ENCODE results near the gene SLCO2A1.

DNA sequence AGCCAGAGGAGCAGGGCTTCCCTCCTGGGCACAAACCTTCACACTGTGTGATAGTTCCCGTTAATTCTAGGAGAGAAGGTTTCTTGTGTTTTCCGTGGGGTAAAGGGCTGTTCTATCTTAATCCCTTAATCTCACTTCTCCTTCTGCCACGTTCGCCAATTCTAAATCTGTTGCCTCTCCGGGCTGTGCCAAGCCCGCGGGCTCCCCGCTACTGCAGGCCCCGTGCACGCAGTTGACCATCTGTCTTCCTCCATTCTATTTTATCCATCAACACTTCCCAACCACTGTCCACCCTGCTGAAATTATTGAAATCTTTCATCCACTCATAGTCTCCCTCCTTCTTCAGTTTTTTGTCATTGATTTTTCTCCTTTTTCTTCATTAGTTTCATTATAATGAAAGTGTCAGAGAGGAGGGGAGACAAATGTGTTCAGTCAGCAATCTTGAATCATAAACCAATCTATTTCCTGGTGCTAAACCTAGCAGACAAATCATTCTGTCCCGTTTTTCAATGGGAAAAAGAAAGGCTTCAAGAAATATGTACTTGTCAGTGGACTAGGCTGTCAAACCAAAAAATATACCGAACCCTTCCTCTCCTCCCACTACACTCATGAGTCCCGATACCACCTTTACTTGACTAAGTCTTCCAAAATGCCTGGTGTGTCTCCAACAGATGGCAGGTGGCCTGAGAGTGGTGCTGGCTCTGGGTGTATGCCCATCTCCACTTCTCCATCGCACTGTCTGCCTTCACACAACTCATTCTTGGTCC, 39.6 kb downstream of the SLCO2A1 start:
- TF ChIP-seq, protein P1, sequence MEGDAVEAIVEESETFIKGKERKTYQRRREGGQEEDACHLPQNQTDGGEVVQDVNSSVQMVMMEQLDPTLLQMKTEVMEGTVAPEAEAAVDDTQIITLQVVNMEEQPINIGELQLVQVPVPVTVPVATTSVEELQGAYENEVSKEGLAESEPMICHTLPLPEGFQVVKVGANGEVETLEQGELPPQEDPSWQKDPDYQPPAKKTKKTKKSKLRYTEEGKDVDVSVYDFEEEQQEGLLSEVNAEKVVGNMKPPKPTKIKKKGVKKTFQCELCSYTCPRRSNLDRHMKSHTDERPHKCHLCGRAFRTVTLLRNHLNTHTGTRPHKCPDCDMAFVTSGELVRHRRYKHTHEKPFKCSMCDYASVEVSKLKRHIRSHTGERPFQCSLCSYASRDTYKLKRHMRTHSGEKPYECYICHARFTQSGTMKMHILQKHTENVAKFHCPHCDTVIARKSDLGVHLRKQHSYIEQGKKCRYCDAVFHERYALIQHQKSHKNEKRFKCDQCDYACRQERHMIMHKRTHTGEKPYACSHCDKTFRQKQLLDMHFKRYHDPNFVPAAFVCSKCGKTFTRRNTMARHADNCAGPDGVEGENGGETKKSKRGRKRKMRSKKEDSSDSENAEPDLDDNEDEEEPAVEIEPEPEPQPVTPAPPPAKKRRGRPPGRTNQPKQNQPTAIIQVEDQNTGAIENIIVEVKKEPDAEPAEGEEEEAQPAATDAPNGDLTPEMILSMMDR (IDR thresholded peaks at IDR 0.05) = no peak
- no peak for TF ChIP-seq POLR2A (IDR thresholded peaks at IDR 0.05)

Data from lower leg skin (tissue), 3 donors.